ENCODE data around the gene COX18.

The COX18 gene

DNA sequence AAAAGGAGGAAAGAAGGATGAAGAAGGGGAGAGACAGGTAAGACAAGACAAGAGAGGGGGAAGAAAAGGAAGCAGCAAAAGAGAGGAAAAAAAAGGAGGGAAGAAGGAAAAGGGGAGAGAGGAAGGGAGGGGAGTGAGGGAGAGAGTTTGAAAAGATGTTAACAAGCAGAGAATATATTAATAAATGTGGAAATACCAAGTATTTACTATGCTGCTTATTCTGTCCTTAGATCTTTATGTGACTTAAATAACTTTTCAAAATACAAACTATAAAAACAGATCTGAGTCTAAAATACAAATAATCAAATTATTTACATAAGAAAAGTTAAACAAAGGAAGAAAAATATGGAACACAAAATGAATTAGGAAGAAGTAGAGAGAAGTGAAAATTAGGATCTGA is 18.4 kb upstream of the COX18 start:
- Histone ChIP-seq H3K9ac (ENCODE audit: low read length) (no peak overlapping the region), H4K20me1 (ENCODE audit: insufficient read depth, low read length) (no peaks in the 10 kb centered on the region), H3K27me3 (ENCODE audit: insufficient read depth, low read length) (no peaks in the 10 kb centered on the region), H3K4me2 (ENCODE audit: low read length) (no peak overlapping the region), H3K9me3 (ENCODE audit: low read length) (no peaks in the 10 kb centered on the region), H3K36me3 (ENCODE audit: insufficient read depth, low read length) (peaks cover 68% of the 10 kb centered on the region), H2AFZ (ENCODE audit: low read length) (no peak overlapping the region), H3F3A (ENCODE audit: insufficient read depth, low read length) (peaks cover 2% of the 10 kb centered on the region; the same call in 1 of the 2 replicates), H3K79me2 (ENCODE audit: insufficient read depth, low read length) (peaks cover 9% of the 10 kb centered on the region), H3K9me2 (ENCODE audit: low read depth, low read length) (no peaks in the 10 kb centered on the region), H3K4me1 (ENCODE audit: insufficient read depth, low read length, severe bottlenecking) (peaks cover 7% of the 10 kb centered on the region), H3K4me3 (ENCODE audit: low read depth, low read length, poor library complexity, severe bottlenecking) (no peak overlapping the region), H3K27ac (ENCODE audit: low read depth, low read length, poor library complexity, severe bottlenecking) (no peak overlapping the region)
- TF ChIP-seq CTCF (IDR thresholded peaks at IDR 0.05; ENCODE audit: low read length), result no peak
- no peak for TF ChIP-seq EZH2 (IDR thresholded peaks at IDR 0.05; ENCODE audit: borderline replicate concordance, low read length)

DNA sequence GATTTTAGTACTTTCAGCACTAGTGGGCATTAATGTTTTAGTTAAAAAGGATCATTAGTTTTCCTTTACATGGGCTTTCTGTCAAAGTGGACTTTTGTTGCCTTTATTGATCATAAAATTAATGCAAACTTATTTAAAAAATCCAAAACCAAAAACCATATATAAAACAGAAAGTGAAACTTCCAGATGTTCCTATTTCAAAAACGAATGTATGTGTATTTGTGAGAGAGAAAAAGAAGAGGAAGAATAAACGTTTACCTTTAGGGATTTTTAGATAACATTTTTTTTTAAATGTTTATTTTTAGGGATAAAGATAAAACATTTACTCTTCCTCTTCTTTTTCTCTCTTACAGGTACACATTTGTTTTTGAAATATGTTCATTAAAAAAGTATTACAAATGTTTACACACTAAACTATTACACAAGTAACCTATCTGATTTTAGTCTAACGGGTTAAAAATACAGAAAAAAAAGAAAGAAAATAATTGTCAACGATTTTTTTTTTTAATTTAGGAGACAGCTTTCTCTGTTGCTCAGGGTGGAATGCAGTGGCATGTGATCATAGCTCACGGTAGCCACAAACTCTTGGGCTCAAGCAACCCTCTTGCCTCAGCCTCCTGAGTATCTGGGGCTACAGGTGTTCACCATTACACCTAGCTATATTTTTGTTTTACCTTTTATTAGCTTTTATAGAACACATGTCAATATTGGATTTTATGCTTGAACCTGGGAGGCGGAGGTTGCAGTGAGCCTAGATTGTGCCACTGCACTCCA is 16.8 kb upstream of the COX18 start:
- TF ChIP-seq CTCF (IDR thresholded peaks at IDR 0.05; ENCODE audit: low read length) (no peak), EZH2 (IDR thresholded peaks at IDR 0.05; ENCODE audit: borderline replicate concordance, low read length) (no peak)
- H3K27ac ChIP-seq (ENCODE audit: low read depth, low read length, poor library complexity, severe bottlenecking), result no peak overlapping the region
- H3K9me2 ChIP-seq (ENCODE audit: low read depth, low read length), result no peaks in the 10 kb centered on the region
- no peak overlapping the region for H3K4me2 ChIP-seq (ENCODE audit: low read length)
- H2AFZ ChIP-seq (ENCODE audit: low read length), result no peak overlapping the region
- no peaks in the 10 kb centered on the region for H4K20me1 ChIP-seq (ENCODE audit: insufficient read depth, low read length)
- peaks cover 9% of the 10 kb centered on the region for H3K79me2 ChIP-seq (ENCODE audit: insufficient read depth, low read length)
- H3K36me3 ChIP-seq (ENCODE audit: insufficient read depth, low read length), result peaks cover 67% of the 10 kb centered on the region
- no peaks in the 10 kb centered on the region for H3K9me3 ChIP-seq (ENCODE audit: low read length)
- no peak overlapping the region for H3K4me3 ChIP-seq (ENCODE audit: low read depth, low read length, poor library complexity, severe bottlenecking)
- H3K27me3 ChIP-seq (ENCODE audit: insufficient read depth, low read length), result no peaks in the 10 kb centered on the region
- peaks cover 9% of the 10 kb centered on the region; the same call in 1 of the 2 replicates for H3F3A ChIP-seq (ENCODE audit: insufficient read depth, low read length)
- peaks cover 7% of the 10 kb centered on the region for H3K4me1 ChIP-seq (ENCODE audit: insufficient read depth, low read length, severe bottlenecking)
- no peak overlapping the region for H3K9ac ChIP-seq (ENCODE audit: low read length)

- Histone ChIP-seq H3K27ac (ENCODE audit: low read depth, low read length, poor library complexity, severe bottlenecking) (no peak overlapping the region), H3K79me2 (ENCODE audit: insufficient read depth, low read length) (0 out of 2 replicates have a peak, but pooled peaks cover under 1% of the 10 kb centered on the region), H3F3A (ENCODE audit: insufficient read depth, low read length) (0 out of 2 replicates have a peak, but pooled peaks cover 7% of the 10 kb centered on the region), H3K9me2 (ENCODE audit: low read depth, low read length) (no peaks in the 10 kb centered on the region), H4K20me1 (ENCODE audit: insufficient read depth, low read length) (no peaks in the 10 kb centered on the region), H3K4me3 (ENCODE audit: low read depth, low read length, poor library complexity, severe bottlenecking) (no peak overlapping the region), H2AFZ (ENCODE audit: low read length) (no peak overlapping the region), H3K36me3 (ENCODE audit: insufficient read depth, low read length) (peaks cover 91% of the 10 kb centered on the region), H3K9ac (ENCODE audit: low read length) (no peak overlapping the region), H3K4me1 (ENCODE audit: insufficient read depth, low read length, severe bottlenecking) (no peaks in the 10 kb centered on the region), H3K9me3 (ENCODE audit: low read length) (no peaks in the 10 kb centered on the region), H3K27me3 (ENCODE audit: insufficient read depth, low read length) (no peaks in the 10 kb centered on the region), H3K4me2 (ENCODE audit: low read length) (no peak overlapping the region)
- TF ChIP-seq EZH2 (IDR thresholded peaks at IDR 0.05; ENCODE audit: borderline replicate concordance, low read length) (no peak), CTCF (IDR thresholded peaks at IDR 0.05; ENCODE audit: low read length) (no peak)
These were observed 11.3 kb upstream of the COX18 start for GRCh38 chr4:73080789-73081188.

All from OCI-LY1 (cell line).